Suppressor macrophage (primary cell): Measurements from ENCODE around the gene ZNF593.
A peak's percentile ranks its signal among the peaks of the same experiment; 100 is the strongest.

ENCODE experiments used
- DNase-seq, 4 experiments: peaks; one replicate each; pipeline ENCODE4 v3.0.0-alpha.2; 2020 to 2022

Gene ZNF593

DNA sequence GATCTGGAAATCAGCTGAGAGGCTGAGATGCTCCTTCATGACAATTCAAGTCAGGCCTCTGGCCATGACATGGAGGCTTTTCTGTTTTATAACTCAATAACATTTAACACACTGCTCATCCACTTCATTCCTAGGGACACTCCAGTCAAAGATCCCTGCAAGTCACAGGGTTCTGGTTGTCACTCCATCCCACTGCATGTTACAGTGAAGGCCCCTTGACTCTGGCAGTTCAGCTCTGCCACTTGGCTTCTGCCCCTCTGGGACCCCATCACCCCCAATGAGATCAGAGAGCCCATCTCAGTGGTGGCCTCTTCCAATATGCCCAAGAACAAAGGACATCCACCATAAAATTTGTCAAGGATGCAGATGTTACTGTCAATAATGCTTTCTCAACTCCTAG is 20.8 kb upstream of the ZNF593 start:
- no peak for DNase-seq

GRCh38 chr1:26153966-26154532 is 15.7 kb upstream of the ZNF593 start:
- peak; percentile 38 to 74 (median 64) for DNase-seq

GRCh38 chr1:26154750-26155149 is 15.0 kb upstream of the ZNF593 start:
- DNase-seq = no peak

DNA sequence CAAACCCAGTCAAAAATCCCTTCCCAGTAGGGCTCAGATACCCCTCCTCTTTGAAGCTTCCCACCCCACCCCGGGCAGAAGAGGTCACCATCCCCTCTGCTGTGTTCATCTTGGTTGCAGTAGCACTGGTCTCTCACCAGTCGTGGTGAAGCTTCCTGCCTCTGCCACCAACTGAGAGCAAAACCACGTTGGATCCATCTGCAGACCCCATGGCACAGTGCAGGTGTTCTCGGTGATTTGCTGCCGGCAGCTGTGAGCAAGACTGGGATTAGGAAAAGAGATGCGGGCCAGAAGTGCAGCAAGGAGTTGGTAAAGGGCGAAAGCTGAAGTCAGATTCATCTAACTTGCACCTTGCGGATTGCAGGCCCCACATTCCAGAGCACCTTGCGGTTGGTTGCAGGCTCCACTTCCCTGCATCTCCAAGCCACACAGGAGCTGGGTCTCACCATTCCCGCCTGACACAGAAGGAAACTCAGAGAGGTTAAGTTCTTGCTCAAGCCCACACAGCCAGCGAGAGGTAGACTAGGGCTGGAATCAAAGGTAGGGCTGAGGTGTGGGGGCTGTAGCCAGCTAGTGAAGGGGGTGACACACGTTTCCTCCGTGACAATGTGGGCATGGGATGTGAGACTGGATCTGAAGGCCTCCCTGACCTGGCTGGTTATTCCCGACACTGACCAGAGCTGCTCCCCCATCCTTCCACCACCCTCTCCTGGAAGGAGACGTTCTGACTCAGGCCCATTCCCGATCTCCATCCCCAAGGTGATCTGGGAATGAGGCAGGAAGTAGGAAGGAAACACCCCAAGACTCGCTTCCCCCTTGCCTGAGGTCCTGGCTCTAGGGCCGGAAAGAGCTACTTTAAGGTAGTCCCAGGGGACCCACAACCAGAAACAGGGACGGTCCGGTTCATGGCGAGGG is 14.1 kb upstream of the ZNF593 start:
- DNase-seq = no peak

DNA sequence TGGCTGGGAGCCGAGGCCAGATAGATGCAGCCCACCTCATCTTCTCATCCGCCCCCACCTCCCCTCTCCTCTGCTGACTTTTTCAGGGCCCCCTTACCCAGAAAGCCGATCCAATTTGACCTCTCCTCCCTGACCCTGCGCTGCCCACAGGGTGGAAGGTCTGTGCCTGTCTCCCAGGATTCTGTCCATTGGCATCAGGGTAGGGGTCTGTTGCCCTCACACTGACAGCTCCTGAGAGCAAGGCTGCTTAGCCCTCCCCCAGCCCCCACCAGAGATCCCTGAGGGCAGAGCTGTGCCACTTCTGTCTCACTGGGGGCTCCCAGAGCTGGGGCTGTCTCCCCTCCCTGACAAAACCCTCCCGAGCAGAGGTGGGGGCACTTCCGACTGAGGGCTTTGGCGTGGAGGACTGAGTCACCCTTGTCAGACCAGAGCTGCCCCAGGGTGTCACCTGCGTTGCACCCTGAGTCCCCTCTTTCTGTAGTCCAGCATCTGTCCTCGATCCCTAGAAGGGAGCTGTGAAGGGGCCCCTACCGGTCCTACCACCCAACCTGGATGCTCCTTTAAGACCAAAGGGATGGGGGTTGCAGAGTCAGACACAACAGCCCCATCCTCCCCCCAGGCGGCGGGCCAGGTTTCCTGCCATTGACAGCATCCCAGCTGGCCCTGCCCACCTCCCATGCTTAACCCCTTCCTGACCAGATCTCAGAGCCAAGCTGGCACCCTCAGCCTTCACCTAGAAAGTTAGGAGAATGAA is 13.2 kb upstream of the ZNF593 start:
- DNase-seq = no peak

GRCh38 chr1:26158271-26158907 is 11.3 kb upstream of the ZNF593 start:
- no peak for DNase-seq

DNA sequence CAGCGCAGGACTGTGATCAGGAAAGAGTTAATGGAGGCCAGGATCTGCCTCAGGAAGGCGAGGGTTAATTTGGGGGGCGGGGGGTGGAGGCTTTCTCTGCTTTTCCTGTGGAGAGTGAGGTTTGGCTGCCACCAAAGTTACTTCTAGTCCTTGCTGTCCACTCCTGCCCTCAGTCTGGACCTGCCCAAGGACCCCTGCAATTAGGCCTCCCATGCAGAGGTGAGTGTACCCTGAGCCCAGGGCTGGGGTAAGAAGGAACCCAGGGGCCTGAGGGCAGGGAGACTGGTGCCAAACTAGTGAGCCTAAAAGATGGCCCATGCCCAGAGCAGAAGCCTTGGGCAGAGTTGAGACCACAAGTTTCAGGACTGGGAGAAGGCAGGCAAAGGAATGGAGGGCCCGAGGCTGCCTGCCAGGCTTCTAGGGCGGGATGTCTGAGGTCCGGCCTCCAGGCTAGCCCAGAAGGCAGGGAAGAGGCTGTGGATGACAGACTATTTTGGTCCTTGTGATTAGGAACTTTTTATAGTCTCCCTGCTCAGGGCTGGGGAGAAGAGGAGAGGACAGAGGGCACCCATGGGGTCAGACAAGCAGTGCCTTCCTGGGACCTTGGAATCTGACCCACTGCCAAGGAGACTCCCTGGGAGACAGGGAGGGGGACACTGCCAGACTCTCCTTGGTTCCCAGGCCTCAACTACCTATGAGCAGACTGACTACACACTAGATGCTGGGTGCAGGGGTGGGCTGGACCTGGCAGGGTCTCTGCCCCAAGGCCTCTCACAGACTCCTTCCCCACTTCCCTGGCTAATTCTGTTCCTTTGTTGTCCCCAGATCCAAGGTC is 10.6 kb upstream of the ZNF593 start, which contains the start of gene FAM110D:
Gene FAM110D, plus strand, starts transcription at position 172 of the 835 bp plus-strand sequence. CDS start 2,213 bp downstream, outside the sequence.
- no peak for DNase-seq

DNA sequence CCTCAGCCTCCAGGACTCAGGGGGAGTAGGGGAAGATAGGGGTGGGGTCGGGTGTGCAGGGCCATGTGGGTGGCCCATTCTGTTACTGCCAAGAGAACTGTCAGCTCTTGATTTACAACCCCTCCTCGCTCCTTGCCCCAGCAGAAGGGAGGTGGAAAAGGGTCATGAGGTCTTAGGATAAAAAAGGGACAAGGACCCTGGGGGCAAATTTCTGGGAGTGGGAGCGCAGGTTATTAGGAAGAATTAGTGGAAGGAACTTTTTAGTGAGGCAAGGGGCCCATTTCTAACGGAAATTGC is 10.0 kb upstream of the ZNF593 start:
- DNase-seq = no peak

GRCh38 chr1:26160527-26161414 is 8.9 kb upstream of the ZNF593 start:
- DNase-seq = no peak

DNA sequence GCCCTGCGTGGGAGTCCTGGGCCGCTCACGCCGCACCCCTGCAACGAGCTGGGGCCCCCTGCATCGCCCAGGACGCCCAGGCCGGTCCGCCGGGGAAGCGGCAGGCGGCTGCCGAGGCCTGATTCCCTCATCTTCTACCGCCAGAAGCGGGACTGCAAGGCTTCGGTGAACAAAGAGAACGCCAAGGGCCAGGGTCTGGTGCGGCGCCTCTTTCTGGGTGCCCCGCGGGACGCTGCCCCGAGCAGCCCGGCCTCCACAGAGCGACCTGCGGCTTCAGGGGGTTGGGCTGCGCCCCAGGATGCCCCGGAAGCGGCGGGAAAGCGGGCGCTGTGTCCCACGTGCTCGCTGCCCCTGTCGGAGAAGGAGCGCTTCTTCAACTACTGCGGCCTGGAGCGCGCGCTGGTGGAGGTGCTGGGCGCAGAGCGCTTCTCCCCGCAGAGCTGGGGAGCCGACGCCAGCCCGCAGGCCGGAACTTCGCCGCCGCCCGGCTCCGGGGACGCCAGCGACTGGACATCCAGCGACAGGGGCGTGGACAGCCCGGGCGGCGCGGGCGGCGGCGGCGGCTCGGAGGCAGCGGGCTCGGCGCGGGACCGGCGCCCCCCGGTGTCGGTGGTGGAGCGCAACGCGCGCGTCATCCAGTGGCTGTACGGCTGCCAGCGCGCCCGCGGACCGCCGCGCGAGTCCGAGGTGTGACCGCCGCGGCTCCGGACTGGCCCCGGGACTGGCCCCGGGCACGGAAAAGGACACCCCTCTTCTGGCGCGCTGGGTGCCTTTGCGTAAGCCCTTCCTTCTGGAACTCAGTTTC is 8.1 kb upstream of the ZNF593 start:
- DNase-seq = peak; percentile 50 to 84 (median 64)

- no peak for DNase-seq
These were observed 7.4 kb upstream of the ZNF593 start for GRCh38 chr1:26162220-26162709.

DNA sequence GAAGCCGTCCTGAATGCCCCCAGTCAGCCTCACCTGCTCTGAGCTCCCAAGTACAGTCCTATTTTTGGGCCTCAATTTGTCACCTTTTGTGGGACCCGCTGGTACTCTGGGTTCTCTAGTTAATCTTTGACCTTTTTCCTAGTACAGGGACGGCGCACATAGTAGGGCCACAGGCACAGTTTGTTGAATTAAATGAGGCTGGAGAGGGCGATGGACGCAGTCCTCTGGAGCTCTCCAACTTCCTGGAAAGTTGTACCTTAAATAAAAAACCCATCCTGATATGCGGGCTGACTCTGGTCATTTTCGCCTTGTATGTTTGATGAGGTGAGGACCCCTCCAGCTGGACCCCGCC is 6.0 kb upstream of the ZNF593 start:
- DNase-seq = no peak

GRCh38 chr1:26164036-26164860 is 5.5 kb upstream of the ZNF593 start:
- DNase-seq = peak; percentile 46 to 79 (median 62)

DNA sequence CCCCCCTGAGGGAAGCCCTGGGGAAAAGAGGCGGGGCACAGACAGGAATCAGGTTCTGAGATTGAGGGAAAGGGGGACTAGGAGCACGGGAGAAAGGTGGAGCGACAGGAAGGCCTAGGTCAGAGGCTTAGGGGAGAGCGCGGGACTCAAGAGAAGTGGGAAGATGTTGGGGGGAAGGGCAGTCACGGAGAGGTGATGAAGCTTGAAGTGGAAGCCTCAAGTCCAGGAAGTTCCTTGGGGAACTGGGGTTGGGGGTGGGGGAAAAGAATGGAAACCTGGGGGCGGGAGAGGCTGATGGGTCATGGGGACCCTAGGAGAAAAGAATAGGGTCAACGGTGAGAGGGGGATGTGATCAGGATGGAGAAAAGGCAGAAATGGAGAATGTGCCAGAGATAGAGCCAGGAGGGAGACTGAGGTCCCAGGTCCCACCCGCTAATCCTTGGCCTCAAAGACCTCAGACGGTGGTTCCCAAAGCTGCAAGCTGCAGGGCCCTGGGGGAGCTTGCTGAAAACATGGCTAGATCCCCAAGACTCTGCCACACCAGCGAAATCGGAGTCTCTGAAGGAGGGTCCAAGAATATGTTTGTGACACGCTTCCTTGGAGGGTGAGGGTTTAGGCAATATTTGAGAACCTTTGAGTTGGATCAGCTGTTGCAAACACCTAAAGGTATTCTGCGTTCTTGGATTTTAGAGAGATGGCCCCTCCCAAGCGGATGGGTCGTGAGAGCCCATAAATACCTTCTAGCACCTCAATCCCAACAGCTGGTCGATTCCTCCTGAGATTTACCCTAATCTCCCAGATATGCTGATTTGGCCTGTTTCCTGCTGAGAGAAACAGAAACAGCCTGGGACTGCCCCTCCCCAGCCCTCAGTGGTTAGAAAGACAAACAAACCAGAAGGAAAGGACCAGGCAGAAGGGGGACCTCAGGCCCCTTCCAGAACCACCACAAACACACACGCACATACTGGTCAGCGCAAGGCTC is 4.6 kb upstream of the ZNF593 start:
- DNase-seq = peak in 2 of 4 experiments; percentile 19 to 32

DNA sequence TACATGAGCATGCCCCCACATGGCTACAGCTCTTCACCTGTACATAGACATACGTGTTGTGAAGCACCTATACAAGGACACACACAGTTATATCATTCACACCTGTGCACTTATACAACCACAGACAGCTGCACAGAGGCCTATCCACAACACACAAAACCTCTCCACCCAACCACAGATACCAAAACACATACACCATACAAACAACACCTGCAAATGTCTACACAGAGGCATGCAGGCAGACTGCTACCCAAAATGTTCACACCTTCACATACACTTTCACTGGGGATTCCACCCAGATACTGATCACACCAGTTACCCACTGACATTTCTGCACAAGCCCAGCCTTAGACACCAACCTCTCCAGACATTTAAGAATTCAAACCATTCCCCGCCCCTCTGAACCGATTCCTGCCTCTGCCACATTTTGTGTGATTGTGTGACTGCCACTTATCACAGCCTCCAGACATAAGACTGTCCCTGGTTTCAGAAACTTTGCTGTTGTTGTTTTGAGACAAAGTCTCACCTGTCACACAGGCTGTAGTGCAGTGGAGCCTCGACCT is 2.9 kb upstream of the ZNF593 start:
- DNase-seq = no peak

DNA sequence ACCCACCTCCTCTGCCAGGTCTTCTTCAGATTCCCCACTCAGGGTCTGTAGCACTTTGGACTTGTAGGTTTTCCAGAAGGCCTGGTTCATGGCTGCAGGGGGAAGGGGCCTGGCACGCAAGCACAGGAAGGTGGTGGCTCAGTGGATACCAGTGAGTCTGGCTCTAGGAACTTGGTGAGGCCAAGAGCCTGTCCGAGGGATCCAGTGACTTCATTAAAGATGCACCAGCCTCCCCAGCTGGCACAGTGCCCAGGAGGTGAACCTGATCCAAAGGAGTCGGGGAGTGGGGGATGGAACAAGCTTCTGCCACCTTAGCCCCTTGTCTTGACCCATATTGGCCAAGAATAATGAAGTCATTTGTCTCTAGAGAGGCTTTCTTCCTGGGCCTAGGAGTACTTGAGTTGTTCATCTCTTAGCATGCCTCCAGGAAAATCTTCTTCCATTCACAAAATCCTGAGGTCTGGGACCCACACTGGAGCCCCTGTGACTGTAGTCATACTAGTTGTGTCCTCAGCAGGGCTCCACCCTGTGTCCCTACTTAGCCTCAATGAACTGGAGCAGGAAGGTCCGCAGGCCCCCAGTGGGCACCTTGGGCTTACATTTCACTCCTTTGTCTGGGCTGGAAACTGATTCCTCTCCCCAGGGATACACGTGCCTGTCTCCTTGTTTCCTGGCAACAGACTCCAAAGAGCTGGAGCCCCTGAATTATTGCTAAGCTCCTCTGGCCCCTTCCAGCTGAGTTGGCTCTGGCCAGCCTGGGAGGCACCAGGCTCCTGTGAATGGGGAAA is 1.1 kb upstream of the ZNF593 start, which contains the start of gene C1orf232:
Gene C1orf232, minus strand, starts transcription at position 554 of the 788 bp plus-strand sequence. Its CDS starts 464 bp downstream, at position 90.
- DNase-seq = no peak

- DNase-seq = no peak
These were observed 532 bp upstream of the ZNF593 start for GRCh38 chr1:26169198-26169554.
